OCI-LY1 (cell line): Measurements from ENCODE around the gene XIRP2.

Experiments
- H2AFZ ChIP-seq: fragments of 200-600 bp; sonication (generic), shearing (Covaris generic); 2 replicates; pipeline ENCODE4 v1.6.0; 2014; ENCODE audit warnings: antibody characterized with exemption, mild to moderate bottlenecking, low read length
- H3F3A ChIP-seq: fragments of 200-600 bp; sonication (generic), shearing (Covaris generic); 2 replicates; pipeline ENCODE4 v1.6.0; 2014; ENCODE audit warnings: mild to moderate bottlenecking, antibody characterized with exemption, low read length, moderate library complexity; ENCODE audit not compliant: insufficient read depth
- H3K27ac ChIP-seq: fragments of 200-600 bp; sonication (generic); 2 replicates; pipeline ENCODE4 v1.5.1; 2014; ENCODE audit warnings: low read length, mixed run types, mild to moderate bottlenecking, low read depth; ENCODE audit not compliant: poor library complexity, severe bottlenecking
- H3K27me3 ChIP-seq: fragments of 200-600 bp; sonication (generic); 2 replicates; pipeline ENCODE4 v1.6.0; 2014; ENCODE audit warnings: antibody characterized with exemption, mild to moderate bottlenecking, low read length, moderate library complexity; ENCODE audit not compliant: insufficient read depth
- H3K36me3 ChIP-seq: fragments of 200-600 bp; sonication (generic); 2 replicates; pipeline ENCODE4 v1.6.1; 2014; ENCODE audit warnings: mild to moderate bottlenecking, antibody characterized with exemption, low read length, moderate library complexity, mixed read lengths; ENCODE audit not compliant: insufficient read depth
- H3K4me1 ChIP-seq: fragments of 200-600 bp; sonication (generic); 2 replicates; pipeline ENCODE4 v1.5.1; 2014; ENCODE audit warnings: mild to moderate bottlenecking, low read length, moderate library complexity; ENCODE audit not compliant: insufficient read depth, severe bottlenecking
- H3K4me2 ChIP-seq: fragments of 200-600 bp; sonication (generic), shearing (Covaris generic); 2 replicates; pipeline ENCODE4 v1.6.1; 2014; ENCODE audit warnings: low read length
- H3K4me3 ChIP-seq: fragments of 200-600 bp; sonication (generic); 2 replicates; pipeline ENCODE4 v1.5.1; 2014; ENCODE audit warnings: low read length, low read depth, mild to moderate bottlenecking, mixed read lengths; ENCODE audit not compliant: poor library complexity, severe bottlenecking
- H3K79me2 ChIP-seq: fragments of 200-600 bp; shearing (Covaris generic); 2 replicates; pipeline ENCODE4 v1.6.1; 2016; ENCODE audit warnings: mixed run types, low read length, mixed read lengths; ENCODE audit not compliant: insufficient read depth
- H3K9ac ChIP-seq: fragments of 200-600 bp; sonication (generic), shearing (Covaris generic); 2 replicates; pipeline ENCODE4 v1.6.1; 2014; ENCODE audit warnings: mild to moderate bottlenecking, low read length, mixed read lengths
- H3K9me2 ChIP-seq: fragments of 200-600 bp; sonication (generic), shearing (Covaris generic); 2 replicates; pipeline ENCODE4 v1.6.1; 2014; ENCODE audit warnings: low read depth, mild to moderate bottlenecking, low read length, mixed read lengths
- H3K9me3 ChIP-seq: fragments of 200-600 bp; shearing (Covaris generic); 2 replicates; pipeline ENCODE4 v1.6.1; 2014; ENCODE audit warnings: low read length, mixed read lengths
- H4K20me1 ChIP-seq: fragments of 200-600 bp; sonication (generic), shearing (Covaris generic); 2 replicates; pipeline ENCODE4 v1.6.0; 2016; ENCODE audit warnings: mild to moderate bottlenecking, low read length; ENCODE audit not compliant: insufficient read depth
- EZH2 ChIP-seq: fragments of 200-600 bp; sonication (generic), shearing (Covaris generic); IDR thresholded peaks from 2 replicates; pipeline ENCODE4 v1.8.0; 2017; ENCODE audit warnings: borderline replicate concordance, mixed run types, mild to moderate bottlenecking, antibody characterized with exemption, low read length, moderate library complexity, mixed read lengths
- TF ChIP-seq, protein P1 (sequence below): fragments of 200-600 bp; sonication (generic), shearing (Covaris generic); IDR thresholded peaks from 2 replicates; pipeline ENCODE4 v1.5.1; 2017; ENCODE audit warnings: mild to moderate bottlenecking, antibody characterized with exemption, low read length, moderate library complexity, mixed read lengths

The XIRP2 gene

GRCh38 chr2:167005096-167005495 lies 116.8 kb downstream of the XIRP2 start:
- Histone ChIP-seq H3K9me3 (no peaks in the 10 kb centered on the region), H3K4me3 (no peak overlapping the region), H2AFZ (no peak overlapping the region), H3K27me3 (no peaks in the 10 kb centered on the region), H3F3A (no peaks in the 10 kb centered on the region), H3K36me3 (no peaks in the 10 kb centered on the region), H3K9me2 (no peaks in the 10 kb centered on the region), H3K27ac (no peak overlapping the region), H3K4me1 (no peaks in the 10 kb centered on the region), H3K9ac (no peak overlapping the region), H3K4me2 (no peak overlapping the region), H3K79me2 (no peaks in the 10 kb centered on the region), H4K20me1 (no peaks in the 10 kb centered on the region)
- TF ChIP-seq, protein P1, sequence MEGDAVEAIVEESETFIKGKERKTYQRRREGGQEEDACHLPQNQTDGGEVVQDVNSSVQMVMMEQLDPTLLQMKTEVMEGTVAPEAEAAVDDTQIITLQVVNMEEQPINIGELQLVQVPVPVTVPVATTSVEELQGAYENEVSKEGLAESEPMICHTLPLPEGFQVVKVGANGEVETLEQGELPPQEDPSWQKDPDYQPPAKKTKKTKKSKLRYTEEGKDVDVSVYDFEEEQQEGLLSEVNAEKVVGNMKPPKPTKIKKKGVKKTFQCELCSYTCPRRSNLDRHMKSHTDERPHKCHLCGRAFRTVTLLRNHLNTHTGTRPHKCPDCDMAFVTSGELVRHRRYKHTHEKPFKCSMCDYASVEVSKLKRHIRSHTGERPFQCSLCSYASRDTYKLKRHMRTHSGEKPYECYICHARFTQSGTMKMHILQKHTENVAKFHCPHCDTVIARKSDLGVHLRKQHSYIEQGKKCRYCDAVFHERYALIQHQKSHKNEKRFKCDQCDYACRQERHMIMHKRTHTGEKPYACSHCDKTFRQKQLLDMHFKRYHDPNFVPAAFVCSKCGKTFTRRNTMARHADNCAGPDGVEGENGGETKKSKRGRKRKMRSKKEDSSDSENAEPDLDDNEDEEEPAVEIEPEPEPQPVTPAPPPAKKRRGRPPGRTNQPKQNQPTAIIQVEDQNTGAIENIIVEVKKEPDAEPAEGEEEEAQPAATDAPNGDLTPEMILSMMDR: no peak
- no peak for TF ChIP-seq EZH2

DNA sequence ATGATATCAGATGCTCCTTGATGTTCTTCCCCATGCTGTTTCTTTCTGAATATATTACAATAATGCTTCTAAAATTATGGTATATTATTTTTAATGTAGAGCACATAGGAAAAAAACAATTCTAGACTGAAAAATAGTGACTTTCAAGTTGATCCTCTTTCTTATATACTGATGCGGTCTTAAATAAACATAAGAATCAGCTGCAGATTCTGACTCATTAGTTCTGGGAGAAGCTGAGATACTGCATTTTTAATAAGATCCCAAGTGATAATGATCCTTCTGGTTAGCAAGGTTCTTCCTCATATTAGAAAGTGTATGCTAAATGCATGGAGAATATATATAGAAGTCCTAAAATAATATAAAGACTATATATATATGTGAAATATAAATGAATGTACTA lies 124.9 kb downstream of the XIRP2 start:
- Histone ChIP-seq H3K4me2 (no peak overlapping the region), H3K9me2 (no peaks in the 10 kb centered on the region), H3K9ac (no peak overlapping the region), H2AFZ (no peak overlapping the region), H3K27ac (no peak overlapping the region), H3K4me3 (no peak overlapping the region), H3K27me3 (no peaks in the 10 kb centered on the region), H3K4me1 (no peaks in the 10 kb centered on the region), H3K79me2 (no peaks in the 10 kb centered on the region), H3K9me3 (no peaks in the 10 kb centered on the region), H3K36me3 (no peaks in the 10 kb centered on the region), H3F3A (no peaks in the 10 kb centered on the region), H4K20me1 (no peaks in the 10 kb centered on the region)
- TF ChIP-seq, protein P1: no peak
- no peak for TF ChIP-seq EZH2

DNA sequence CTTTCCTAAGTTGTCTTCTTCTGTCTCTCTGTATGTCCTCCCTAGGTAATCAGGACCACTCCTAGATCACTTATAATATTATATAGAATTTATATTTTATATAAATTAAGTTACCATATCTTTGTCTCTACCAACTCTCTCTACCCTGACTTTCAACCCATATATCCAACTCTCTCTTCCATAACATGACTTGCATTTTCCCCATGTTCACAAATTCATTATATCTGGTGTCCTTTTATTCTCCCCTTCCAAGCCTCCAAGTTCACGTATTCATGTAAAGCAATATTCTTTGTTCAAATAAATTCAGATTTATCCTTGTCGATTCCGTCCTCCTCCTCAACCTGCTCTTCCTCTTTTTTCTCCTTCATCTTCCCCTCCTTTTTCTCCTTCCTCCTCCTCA lies 127.5 kb downstream of the XIRP2 start:
- H3K27ac ChIP-seq: no peak overlapping the region
- H3K9me2 ChIP-seq: no peaks in the 10 kb centered on the region
- H4K20me1 ChIP-seq: no peaks in the 10 kb centered on the region
- H3K4me2 ChIP-seq: no peak overlapping the region
- no peaks in the 10 kb centered on the region for H3K9me3 ChIP-seq
- H3F3A ChIP-seq: no peaks in the 10 kb centered on the region
- H3K27me3 ChIP-seq: no peaks in the 10 kb centered on the region
- no peaks in the 10 kb centered on the region for H3K4me1 ChIP-seq
- no peak overlapping the region for H3K9ac ChIP-seq
- no peak overlapping the region for H2AFZ ChIP-seq
- H3K79me2 ChIP-seq: no peaks in the 10 kb centered on the region
- no peaks in the 10 kb centered on the region for H3K36me3 ChIP-seq
- H3K4me3 ChIP-seq: no peak overlapping the region
- no peak for TF ChIP-seq EZH2
- TF ChIP-seq, protein P1: no peak
